ENCODE results near the gene ARMH3. TPM values are rescaled to one million over a fixed set of nuclear protein-coding genes. Genes with fewer than 3 reads are reported as not detected.

The ARMH3 gene
- total RNA-seq, 1 donor from 2014 or later, result 6.3 TPM

DNA sequence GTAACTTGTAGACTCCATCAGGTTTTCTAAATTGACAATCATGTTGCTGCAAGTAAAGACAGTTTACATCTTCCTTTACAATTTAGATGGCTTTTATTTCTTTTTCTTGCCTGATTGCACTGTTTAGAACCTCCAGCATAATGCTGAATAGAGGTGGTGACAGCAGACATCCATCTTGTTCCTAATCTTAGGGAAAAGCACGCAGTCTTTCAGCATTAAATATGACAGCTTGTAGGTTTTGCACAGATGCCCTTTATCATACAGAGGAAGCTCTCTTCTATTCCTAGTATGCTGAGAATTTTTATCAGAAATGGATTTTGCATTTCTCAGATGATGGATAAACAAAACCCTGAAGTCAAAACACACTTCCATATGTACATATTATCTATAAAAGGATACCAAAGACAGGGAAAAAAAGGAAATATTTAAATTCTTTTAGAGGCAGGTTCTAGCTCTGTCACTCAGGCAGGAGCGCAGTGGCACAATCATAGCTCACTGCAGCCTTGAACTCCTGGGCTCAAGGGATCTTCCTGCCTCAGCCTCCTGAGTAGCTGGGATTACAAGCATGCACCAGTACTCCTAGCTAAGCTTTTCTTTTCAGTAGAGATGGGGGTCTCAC lies 143.3 kb downstream of the ARMH3 start:
- Histone ChIP-seq H3K36me3 (ENCODE audit: control insufficient read depth, insufficient read depth, low read length) (no peaks in the 10 kb centered on the region), H3K4me3 (ENCODE audit: low read depth, low read length) (no peak overlapping the region), H3K27me3 (ENCODE audit: control insufficient read depth, insufficient read depth, low read length) (no peaks in the 10 kb centered on the region)
- no peak for DNase-seq (ENCODE audit: low read depth)
- TF ChIP-seq CTCF (IDR thresholded peaks at IDR 0.05; ENCODE audit: insufficient read depth, low read length, severe bottlenecking), result no peak
- no peak for FAIRE-seq

DNA sequence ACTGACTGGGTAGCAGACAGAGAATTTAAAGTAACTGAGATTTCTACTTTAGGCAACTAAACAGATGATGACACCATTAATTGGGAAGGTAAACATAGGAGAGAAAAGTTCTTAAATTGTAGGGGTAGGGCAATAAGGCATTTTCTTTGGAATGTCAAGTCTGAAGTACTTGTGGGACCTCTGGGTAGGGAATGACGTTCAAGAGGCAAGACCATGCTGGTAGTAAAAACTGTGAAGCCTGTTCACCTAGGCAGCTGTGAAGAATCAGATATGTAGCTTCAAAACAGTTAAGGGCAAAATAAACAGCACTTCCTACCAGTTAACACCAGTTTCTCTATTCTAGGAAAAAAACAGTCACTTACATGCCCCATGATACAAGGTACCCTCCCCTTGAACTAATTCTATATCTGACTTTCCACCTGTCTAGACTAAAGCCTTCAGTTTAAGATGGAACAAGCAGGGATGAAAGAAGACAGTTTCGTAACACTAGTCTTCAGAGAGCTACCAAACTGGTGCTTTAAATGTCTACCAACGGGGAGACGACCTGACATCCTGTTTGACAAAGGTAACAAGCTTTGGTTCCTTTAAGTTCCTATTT lies 149.3 kb downstream of the ARMH3 start:
- no peak overlapping the region for H3K4me3 ChIP-seq (ENCODE audit: low read depth, low read length)
- no peak for FAIRE-seq

DNA sequence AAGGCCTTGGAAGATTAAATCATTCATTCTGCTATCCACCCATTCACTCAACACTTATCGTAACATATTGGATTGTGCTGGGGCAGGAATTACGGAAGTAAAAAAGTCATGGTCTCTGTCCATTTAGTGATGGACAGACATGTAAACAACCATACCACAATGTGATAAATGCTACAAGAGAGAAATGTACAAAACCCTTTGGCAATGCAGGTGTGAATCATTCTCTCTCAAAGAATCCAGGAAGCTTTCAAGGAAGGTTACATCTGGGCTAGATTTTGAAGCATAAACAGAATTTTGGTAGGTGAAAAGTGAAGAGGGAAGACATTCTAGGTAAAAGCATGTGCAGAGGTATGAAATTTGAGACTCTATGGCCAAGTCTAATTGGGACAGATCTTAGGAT lies 150.7 kb downstream of the ARMH3 start:
- H3K36me3 ChIP-seq (ENCODE audit: control insufficient read depth, insufficient read depth, low read length), result no peaks in the 10 kb centered on the region
- no peaks in the 10 kb centered on the region for H3K27me3 ChIP-seq (ENCODE audit: control insufficient read depth, insufficient read depth, low read length)
- TF ChIP-seq CTCF (IDR thresholded peaks at IDR 0.05; ENCODE audit: insufficient read depth, low read length, severe bottlenecking), result no peak
- FAIRE-seq (no peak), DNase-seq (ENCODE audit: low read depth) (peak; percentile 8)
- no peak overlapping the region for H3K4me3 ChIP-seq (ENCODE audit: low read depth, low read length)

More for the DNA sequence above, 149.3 kb downstream of the ARMH3 start:
- no peak for DNase-seq (ENCODE audit: low read depth)
- Histone ChIP-seq H3K27me3 (ENCODE audit: control insufficient read depth, insufficient read depth, low read length) (no peaks in the 10 kb centered on the region), H3K36me3 (ENCODE audit: control insufficient read depth, insufficient read depth, low read length) (no peaks in the 10 kb centered on the region)
- TF ChIP-seq CTCF (IDR thresholded peaks at IDR 0.05; ENCODE audit: insufficient read depth, low read length, severe bottlenecking), result no peak

- Histone ChIP-seq H3K4me3 (ENCODE audit: low read depth, low read length) (no peak overlapping the region), H3K27me3 (ENCODE audit: control insufficient read depth, insufficient read depth, low read length) (no peaks in the 10 kb centered on the region), H3K36me3 (ENCODE audit: control insufficient read depth, insufficient read depth, low read length) (no peaks in the 10 kb centered on the region)
- no peak for TF ChIP-seq CTCF (IDR thresholded peaks at IDR 0.05; ENCODE audit: insufficient read depth, low read length, severe bottlenecking)
- peak; percentile 40 for DNase-seq (ENCODE audit: low read depth)
- FAIRE-seq, result no peak
Observed at GRCh38 chr10:101903827-101904550, 152.0 kb downstream of the ARMH3 start.

DNA sequence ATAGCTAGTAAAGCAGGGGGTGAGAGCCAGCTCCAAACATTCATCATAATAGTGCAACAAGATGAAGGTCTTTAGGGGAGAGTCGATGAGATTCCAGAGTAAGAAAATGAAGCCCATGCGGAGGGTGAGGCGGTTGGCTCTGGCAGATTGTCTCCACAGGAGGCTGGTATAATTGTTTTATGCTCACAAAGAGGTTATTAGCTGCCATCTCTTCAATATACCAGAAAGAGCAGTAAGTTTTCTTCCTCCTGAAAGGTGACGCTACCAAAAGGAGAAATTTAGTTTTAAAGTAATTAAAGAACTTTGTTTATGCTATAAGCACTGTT lies 153.2 kb downstream of the ARMH3 start:
- Histone ChIP-seq H3K36me3 (ENCODE audit: control insufficient read depth, insufficient read depth, low read length) (no peaks in the 10 kb centered on the region), H3K27me3 (ENCODE audit: control insufficient read depth, insufficient read depth, low read length) (no peaks in the 10 kb centered on the region), H3K4me3 (ENCODE audit: low read depth, low read length) (no peak overlapping the region)
- DNase-seq (ENCODE audit: low read depth) (no peak), FAIRE-seq (no peak)
- TF ChIP-seq CTCF (IDR thresholded peaks at IDR 0.05; ENCODE audit: insufficient read depth, low read length, severe bottlenecking), result no peak

All from bronchial epithelial cell (primary cell).